HG02973 (cell line): ENCODE measurements around the gene CD9.
"Not testable (repeated sequence)": the region's sequence is repeated elsewhere in the genome, so short reads cannot be mapped to it uniquely, and the experiment has no call there.

Source experiments
- ATAC-seq: cut with Tn5 transposase; IDR thresholded peaks from one replicate; pipeline ENCODE4 v1.9.1; 2021; ENCODE audit warnings: moderate library complexity; ENCODE audit not compliant: unreplicated experiment

Gene CD9

GRCh38 chr12:6198556-6198955, 1.6 kb upstream of the CD9 start:
- no peak for ATAC-seq

GRCh38 chr12:6198985-6199530, 1.1 kb upstream of the CD9 start:
- ATAC-seq = no peak

GRCh38 chr12:6199531-6200255, 507 bp upstream of the CD9 start:
- ATAC-seq = no peak

DNA sequence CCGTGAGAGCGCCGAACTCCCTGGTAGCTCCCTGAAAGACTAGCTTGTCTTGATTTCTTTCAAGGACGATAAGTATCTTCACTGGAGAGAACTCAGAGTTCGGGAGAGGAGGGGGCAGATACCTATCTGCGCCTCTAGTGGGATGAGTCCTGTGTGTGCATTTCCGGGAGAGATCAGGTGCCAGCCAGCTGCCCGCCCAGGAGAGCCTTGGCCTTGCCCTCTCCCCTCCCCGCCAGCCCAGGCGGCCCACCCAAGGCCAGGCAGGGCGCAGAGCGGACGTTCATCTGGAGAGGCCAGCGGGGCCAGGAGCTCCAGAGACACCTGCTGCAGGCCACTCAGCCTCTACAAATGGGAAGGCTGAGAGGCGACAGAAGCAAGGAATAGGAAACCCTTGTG, 1.0 kb downstream of the CD9 start:
- no peak for ATAC-seq

DNA sequence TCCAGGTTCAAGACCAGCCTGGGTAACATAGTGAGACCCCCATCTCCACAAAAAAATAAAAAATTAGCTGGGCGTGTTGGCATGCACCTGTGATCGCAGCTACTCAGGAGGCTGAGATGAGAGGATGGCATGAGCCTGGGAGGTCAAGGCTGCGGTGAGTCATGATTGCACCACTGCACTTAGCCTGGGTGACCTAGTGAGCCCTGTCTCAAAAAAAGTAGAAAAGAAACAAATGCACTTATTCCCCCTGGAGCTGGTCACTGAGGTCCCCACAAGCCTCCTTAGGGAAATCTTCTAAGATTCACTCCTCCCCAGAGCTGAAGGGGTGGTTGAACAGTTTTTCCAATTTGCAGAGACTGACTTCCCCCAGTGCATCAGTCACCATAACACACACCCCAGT, 1.6 kb downstream of the CD9 start:
- no peak for ATAC-seq

- no peak for ATAC-seq
These were observed 2.1 kb downstream of the CD9 start for GRCh38 chr12:6202304-6202703.

- ATAC-seq = no peak
These were observed 2.6 kb downstream of the CD9 start for GRCh38 chr12:6202846-6203245.

DNA sequence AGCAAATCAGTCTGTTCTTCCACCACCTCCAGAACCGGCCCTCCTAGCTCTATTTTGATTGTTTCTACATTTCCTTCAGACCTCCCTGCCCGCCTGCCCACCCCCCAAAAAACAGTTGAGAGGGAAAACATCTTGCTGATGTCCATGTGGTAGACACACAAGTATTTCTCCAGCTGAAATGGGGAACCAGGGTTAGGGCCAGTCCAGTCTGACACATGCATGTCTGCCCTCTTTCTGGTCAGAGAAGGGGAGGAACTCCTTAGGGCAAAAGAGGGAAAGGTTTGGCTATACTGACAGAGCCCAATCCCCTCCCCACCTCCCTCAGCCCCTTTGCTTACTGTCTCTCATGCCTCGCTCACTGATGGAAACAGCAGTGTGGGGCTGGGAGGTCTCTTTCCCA, 3.4 kb downstream of the CD9 start:
- no peak for ATAC-seq

- no peak for ATAC-seq
These were observed 4.4 kb downstream of the CD9 start for GRCh38 chr12:6204533-6205143.

DNA sequence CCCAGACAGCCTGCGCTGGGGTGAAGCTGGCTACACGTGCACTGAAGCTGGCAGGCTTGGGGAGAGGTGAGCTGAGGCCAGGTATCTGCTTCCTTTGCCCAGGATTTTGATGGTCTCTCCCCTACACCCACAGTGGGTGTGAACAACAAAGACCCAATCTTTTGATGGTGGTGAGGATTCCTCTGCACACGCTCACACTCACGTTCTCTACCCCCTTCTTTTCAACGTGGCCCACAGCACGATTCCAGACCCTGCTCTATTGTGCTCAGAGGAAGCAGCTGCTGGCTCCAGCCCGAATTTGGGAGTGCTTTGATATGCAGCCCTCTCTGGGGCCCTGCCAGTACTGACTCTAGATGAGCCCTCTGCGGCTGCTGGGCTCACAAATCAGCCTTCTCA, 4.9 kb downstream of the CD9 start:
- no peak for ATAC-seq

DNA sequence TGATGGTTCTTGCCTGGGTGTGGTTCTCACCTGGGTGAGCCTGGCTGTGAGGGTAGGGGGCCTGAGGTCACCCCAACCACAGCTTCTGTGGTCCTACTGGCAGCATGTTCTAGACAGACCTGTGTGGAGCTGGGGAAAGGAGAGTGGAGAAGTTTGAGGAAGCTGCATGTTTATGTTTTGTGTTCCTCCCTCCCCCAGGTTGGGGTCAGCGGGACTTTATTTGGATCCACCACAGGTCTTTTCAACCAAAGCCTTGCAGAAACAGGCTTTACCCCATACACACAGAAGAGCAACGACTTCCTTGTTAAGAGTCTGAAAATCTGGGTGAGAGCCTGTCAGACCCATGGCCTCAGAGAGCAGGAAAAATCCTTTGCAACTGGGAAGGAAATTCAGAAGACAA, 5.6 kb downstream of the CD9 start:
- ATAC-seq = no peak

DNA sequence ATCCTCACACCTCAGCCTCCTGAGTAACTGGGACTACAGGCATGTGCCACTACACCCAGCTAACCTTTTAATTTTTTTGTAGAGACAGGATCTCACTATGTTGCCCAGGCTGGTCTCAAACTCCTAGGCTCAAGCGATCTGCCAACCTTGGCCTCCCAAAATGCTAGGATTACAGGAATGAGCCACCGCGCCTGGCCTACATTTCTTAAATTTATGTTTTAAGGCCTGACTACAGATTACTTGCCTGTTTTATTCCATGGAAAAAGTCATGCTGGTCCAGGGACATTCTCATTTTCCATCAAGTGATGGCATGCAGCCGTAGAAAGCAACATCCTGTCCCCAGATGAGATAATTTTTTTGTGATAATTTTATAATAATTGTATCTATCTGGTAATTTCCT, 6.1 kb downstream of the CD9 start:
- no peak for ATAC-seq

- no peak for ATAC-seq
These were observed 7.2 kb downstream of the CD9 start for GRCh38 chr12:6207259-6207925.

DNA sequence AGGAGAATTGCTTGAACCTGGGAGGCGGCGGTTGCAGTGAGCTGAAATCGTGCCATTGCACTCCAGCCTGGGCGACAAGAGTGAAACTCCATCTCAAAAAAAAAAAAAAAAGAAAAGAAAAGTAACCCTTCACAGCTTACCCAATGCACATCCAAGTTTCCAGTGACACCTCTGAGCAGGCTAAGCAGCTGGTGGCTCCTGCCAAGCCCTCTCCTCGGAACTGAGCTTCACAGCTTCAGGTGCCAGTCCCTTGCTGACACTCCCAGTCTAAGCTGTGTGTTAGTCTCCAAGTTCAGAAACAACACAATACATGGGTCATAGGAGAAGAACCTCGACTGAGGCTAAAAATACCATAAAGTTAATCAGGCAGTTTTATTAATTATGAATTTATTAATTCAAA, 7.9 kb downstream of the CD9 start:
- no peak for ATAC-seq

GRCh38 chr12:6209428-6209827, 9.2 kb downstream of the CD9 start:
- not testable (repeated sequence) for ATAC-seq

DNA sequence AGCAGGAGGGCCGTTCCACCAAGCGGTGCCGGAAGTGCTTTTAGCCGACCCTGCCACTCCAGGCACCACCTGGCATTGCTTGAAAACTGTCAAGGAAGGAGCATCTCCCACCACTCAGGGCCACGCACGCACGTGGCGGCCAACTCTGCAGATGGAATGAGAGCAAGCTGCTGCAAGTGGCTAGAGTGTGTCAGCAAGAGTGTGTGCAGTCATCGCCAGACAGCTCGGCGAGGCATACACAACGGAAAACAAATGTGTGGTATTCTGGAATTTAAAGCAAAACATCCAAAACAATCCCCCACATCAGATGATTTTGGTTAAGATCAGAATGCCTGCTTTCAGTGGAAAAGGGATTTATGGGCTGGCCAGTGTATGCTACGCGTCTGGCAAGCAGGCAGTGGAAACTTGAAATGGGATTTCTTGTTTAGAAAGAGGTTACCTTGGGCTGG, 11.2 kb downstream of the CD9 start:
- no peak for ATAC-seq

GRCh38 chr12:6212086-6212485, 11.9 kb downstream of the CD9 start:
- ATAC-seq = no peak

GRCh38 chr12:6213969-6214368, 13.8 kb downstream of the CD9 start:
- no peak for ATAC-seq

GRCh38 chr12:6214633-6215032, 14.4 kb downstream of the CD9 start:
- ATAC-seq = no peak

GRCh38 chr12:6215120-6215807, 15.1 kb downstream of the CD9 start:
- no peak for ATAC-seq

GRCh38 chr12:6215932-6216494, 15.8 kb downstream of the CD9 start:
- ATAC-seq = no peak
